H9 (cell line): ENCODE measurements around the gene ZSWIM5. TPM values are rescaled to one million over a fixed set of nuclear protein-coding genes. Genes with fewer than 3 reads are reported as not detected.

Source experiments
- DNase-seq: peaks from one replicate; pipeline ENCODE4 v3.0.0-alpha.2; 2017
- H2AFZ ChIP-seq: one replicate; pipeline ENCODE4 v1.6.1; 2013; ENCODE audit warnings: mild to moderate bottlenecking, low read length, control low read depth, moderate library complexity
- H2AK5ac ChIP-seq: 2 replicates; pipeline ENCODE4 v1.6.1; 2013; ENCODE audit warnings: low read length, control low read depth, mixed read lengths; ENCODE audit not compliant: insufficient read length
- H2BK120ac ChIP-seq: one replicate; pipeline ENCODE4 v1.6.1; 2013; ENCODE audit warnings: low read depth, mild to moderate bottlenecking, low read length, control low read depth, inconsistent platforms; ENCODE audit not compliant: poor library complexity, severe bottlenecking
- H2BK12ac ChIP-seq: 2 replicates; pipeline ENCODE4 v1.6.1; 2013; ENCODE audit warnings: low read length, control low read depth, mixed read lengths, low read depth; ENCODE audit not compliant: insufficient read length
- H2BK15ac ChIP-seq: 2 replicates; pipeline ENCODE4 v1.6.1; 2013; ENCODE audit warnings: low read depth, low read length, control low read depth
- H2BK20ac ChIP-seq: one replicate; pipeline ENCODE4 v1.6.1; 2013; ENCODE audit warnings: low read depth, mild to moderate bottlenecking, low read length, control low read depth, inconsistent platforms; ENCODE audit not compliant: poor library complexity, severe bottlenecking
- H2BK5ac ChIP-seq: 2 replicates; pipeline ENCODE4 v1.6.1; 2013; ENCODE audit warnings: low read length, control low read depth, mixed read lengths; ENCODE audit not compliant: insufficient read length
- H3K14ac ChIP-seq: 2 replicates; pipeline ENCODE4 v1.6.1; 2013; ENCODE audit warnings: low read length, control low read depth; ENCODE audit not compliant: insufficient read depth
- H3K18ac ChIP-seq: 2 replicates; pipeline ENCODE4 v1.6.1; 2013; ENCODE audit warnings: low read depth, mild to moderate bottlenecking, mixed read lengths, low read length, control low read depth; ENCODE audit not compliant: insufficient read length
- H3K23ac ChIP-seq: 2 replicates; pipeline ENCODE4 v1.6.1; 2013; ENCODE audit warnings: low read length, control low read depth, mixed read lengths, low read depth; ENCODE audit not compliant: insufficient read length
- H3K23me2 ChIP-seq: 2 replicates; pipeline ENCODE4 v1.6.1; 2013; ENCODE audit warnings: low read depth, mild to moderate bottlenecking, mixed read lengths, low read length, control low read depth; ENCODE audit not compliant: insufficient read length, poor library complexity, severe bottlenecking
- H3K27ac ChIP-seq: 2 replicates; pipeline ENCODE4 v1.5.1; 2013; ENCODE audit warnings: low read length, control low read depth, mixed read lengths, low read depth; ENCODE audit not compliant: insufficient read length
- H3K27me3 ChIP-seq: 2 replicates; pipeline ENCODE4 v1.6.1; 2013; ENCODE audit warnings: low read length, control low read depth, inconsistent platforms; ENCODE audit not compliant: insufficient read depth
- H3K4ac ChIP-seq: 2 replicates; pipeline ENCODE4 v1.6.1; 2013; ENCODE audit warnings: low read depth, mild to moderate bottlenecking, control low read depth, inconsistent platforms, low read length, moderate library complexity
- H3K4me1 ChIP-seq: 2 replicates; pipeline ENCODE4 v1.6.1; 2013; ENCODE audit warnings: low read length, control low read depth, inconsistent platforms; ENCODE audit not compliant: insufficient read depth
- H3K4me2 ChIP-seq: 2 replicates; pipeline ENCODE4 v1.6.1; 2013; ENCODE audit warnings: low read length, control low read depth, mixed read lengths; ENCODE audit not compliant: insufficient read length, insufficient read depth
- H3K56ac ChIP-seq: 2 replicates; pipeline ENCODE4 v1.6.1; 2013; ENCODE audit warnings: low read depth, mild to moderate bottlenecking, mixed read lengths, low read length, control low read depth; ENCODE audit not compliant: insufficient read length
- H3K79me1 ChIP-seq: 2 replicates; pipeline ENCODE4 v1.6.1; 2013; ENCODE audit warnings: low read depth, mild to moderate bottlenecking, moderate library complexity, low read length, control low read depth, inconsistent platforms; ENCODE audit not compliant: insufficient read depth, poor library complexity, severe bottlenecking
- H3K79me2 ChIP-seq: 2 replicates; pipeline ENCODE4 v1.6.1; 2013; ENCODE audit warnings: low read length, control low read depth, inconsistent platforms; ENCODE audit not compliant: insufficient read depth
- H3K9ac ChIP-seq: 2 replicates; pipeline ENCODE4 v1.6.1; 2013; ENCODE audit warnings: low read length, control low read depth, mixed read lengths; ENCODE audit not compliant: insufficient read length; ENCODE audit errors: extremely low read depth
- H3K9me3 ChIP-seq: one replicate; pipeline ENCODE4 v1.6.1; 2013; ENCODE audit warnings: low read depth, low read length, inconsistent platforms; ENCODE audit not compliant: control insufficient read depth
- H3T11ph ChIP-seq: one replicate; pipeline ENCODE4 v1.6.1; 2013; ENCODE audit warnings: mild to moderate bottlenecking, low read length, control low read depth, inconsistent platforms
- H4K20me1 ChIP-seq: one replicate; pipeline ENCODE4 v1.6.1; 2013; ENCODE audit not compliant: control insufficient read depth, insufficient read length, insufficient read depth
- H4K5ac ChIP-seq: 2 replicates; pipeline ENCODE4 v1.6.1; 2013; ENCODE audit warnings: low read depth, mild to moderate bottlenecking, mixed read lengths, low read length, control low read depth; ENCODE audit not compliant: insufficient read length
- H4K8ac ChIP-seq: replicated peaks from 2 replicates; pipeline ENCODE4 v1.6.1; 2013; ENCODE audit warnings: low read length, control low read depth, mixed read lengths, low read depth; ENCODE audit not compliant: insufficient read length
- H4K91ac ChIP-seq: 2 replicates; pipeline ENCODE4 v1.6.1; 2013; ENCODE audit warnings: low read depth, mild to moderate bottlenecking, moderate library complexity, mixed read lengths, low read length, control low read depth; ENCODE audit not compliant: insufficient read length
- H3K27ac Mint-ChIP-seq, 3 experiments: 2 replicates in 2 of 3; 3 replicates in 1 of 3; pipeline ENCODE4 v1.8.0; 2020 to 2021; ENCODE audit warnings: mixed read lengths in 3 of 3, mild to moderate bottlenecking in 1 of 3, moderate library complexity in 1 of 3
- H3K27me3 Mint-ChIP-seq: 2 replicates; pipeline ENCODE4 v1.8.0; 2021; ENCODE audit warnings: low read depth, mild to moderate bottlenecking, moderate library complexity, mixed read lengths
- H3K36me3 Mint-ChIP-seq, 3 experiments: 2 replicates in 2 of 3; 3 replicates in 1 of 3; pipeline ENCODE4 v1.8.0; 2020 to 2021; ENCODE audit warnings: low read depth in 3 of 3, mixed read lengths in 3 of 3; ENCODE audit not compliant: insufficient read depth in 1 of 3
- H3K4me1 Mint-ChIP-seq, 2 experiments: 2 replicates each; pipeline ENCODE4 v1.8.0; 2020; ENCODE audit warnings: mixed read lengths in 2 of 2
- H3K4me3 Mint-ChIP-seq, 2 experiments: 2 replicates in 1 of 2; 3 replicates in 1 of 2; pipeline ENCODE4 v1.8.0; 2020 to 2021; ENCODE audit warnings: mild to moderate bottlenecking in 2 of 2, mixed read lengths in 2 of 2, moderate library complexity in 1 of 2
- H3K9me3 Mint-ChIP-seq, 2 experiments: 2 replicates in 1 of 2; 3 replicates in 1 of 2; pipeline ENCODE4 v1.8.0; 2020; ENCODE audit warnings: mild to moderate bottlenecking in 2 of 2, mixed read lengths in 2 of 2, moderate library complexity in 1 of 2
- CTCF ChIP-seq: fragments of 200-600 bp; sonication (generic); conservative IDR thresholded peaks from 3 replicates; pipeline ENCODE4 v1.8.0; 2021; ENCODE audit warnings: antibody characterized with exemption, mild to moderate bottlenecking
- WGBS: extraction: QIAGEN DNeasy Blood & Tissue Kit; methylation state at CpG from one replicate; pipeline ENCODE4 v1.1.7; 2013; ENCODE audit warnings: missing lambda C conversion rate, low lambda C conversion rate, mixed read lengths; ENCODE audit not compliant: insufficient read length; ENCODE audit errors: extremely low coverage; 5-methylcytosine and 5-hydroxymethylcytosine counted together
- total RNA-seq: library from RNA; stranded (reverse); gene quantifications from 2 replicates; pipeline ENCODE4 v1.2.1, GENCODE V29; 2021

The ZSWIM5 gene
- total RNA-seq, 1 experiment from 2014 or later = 3.5 TPM

GRCh38 chr1:45040297-45040696, 166.1 kb downstream of the ZSWIM5 start:
- Histone ChIP-seq H2BK120ac (no peak overlapping the region), H3K23ac (no peak overlapping the region), H3K9me3 (no peaks in the 10 kb centered on the region), H2BK5ac (no peak overlapping the region), H3K27me3 (no peaks in the 10 kb centered on the region), H4K91ac (no peak overlapping the region), H3K56ac (no peak overlapping the region), H3K18ac (no peak overlapping the region), H4K8ac (no peak overlapping the region), H3K79me2 (no peaks in the 10 kb centered on the region), H3T11ph (no peak overlapping the region), H3K9ac (no peak overlapping the region), H3K4ac (no peak overlapping the region), H2BK15ac (no peak overlapping the region), H3K27ac (no peak overlapping the region), H3K23me2 (no peaks in the 10 kb centered on the region), H3K4me1 (peaks cover 2% of the 10 kb centered on the region; the same call in 1 of the 2 replicates), H2BK12ac (no peak overlapping the region), H3K14ac (no peak overlapping the region), H2AFZ (no peak overlapping the region), H3K79me1 (no peaks in the 10 kb centered on the region), H4K20me1 (no peaks in the 10 kb centered on the region), H2BK20ac (no peak overlapping the region), H2AK5ac (no peak overlapping the region), H4K5ac (no peak overlapping the region), H3K4me2 (no peak overlapping the region)
- no peaks in the 10 kb centered on the region for H3K9me3 Mint-ChIP-seq
- no peak for TF ChIP-seq CTCF
- H3K4me1 Mint-ChIP-seq = peaks cover 6% of the 10 kb centered on the region in 2 experiments
- DNase-seq = no peak
- no peaks in the 10 kb centered on the region for H3K36me3 Mint-ChIP-seq
- no peak overlapping the region for H3K4me3 Mint-ChIP-seq
- no peak overlapping the region for H3K27ac Mint-ChIP-seq
- no peaks in the 10 kb centered on the region for H3K27me3 Mint-ChIP-seq
- WGBS = no CpG with 5 or more reads among the region's 5 CpGs
